Measurements from ENCODE around the gene OLFML2B.

The OLFML2B gene

DNA sequence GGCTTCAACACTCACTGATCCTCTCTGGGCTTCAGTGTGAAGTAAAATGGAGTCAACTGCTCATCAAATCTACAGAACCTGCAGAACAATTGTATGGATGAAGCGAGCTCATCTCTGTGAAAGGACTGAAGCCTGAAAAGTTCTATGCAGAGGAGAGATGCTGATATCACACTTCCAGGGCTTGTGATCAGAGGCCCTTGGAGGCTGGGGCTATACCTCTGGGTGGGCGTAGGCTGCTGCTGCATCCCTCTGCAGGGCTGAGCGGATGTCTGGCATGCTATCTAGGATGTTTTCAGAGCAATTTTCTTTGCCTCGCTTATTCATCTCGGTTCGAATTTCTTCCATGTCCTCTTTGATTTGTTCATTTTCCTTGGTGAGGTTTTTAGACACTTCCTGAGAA, 17.6 kb downstream of the OLFML2B start:
- DNase-seq (ENCODE audit: low read depth), result no peak

DNA sequence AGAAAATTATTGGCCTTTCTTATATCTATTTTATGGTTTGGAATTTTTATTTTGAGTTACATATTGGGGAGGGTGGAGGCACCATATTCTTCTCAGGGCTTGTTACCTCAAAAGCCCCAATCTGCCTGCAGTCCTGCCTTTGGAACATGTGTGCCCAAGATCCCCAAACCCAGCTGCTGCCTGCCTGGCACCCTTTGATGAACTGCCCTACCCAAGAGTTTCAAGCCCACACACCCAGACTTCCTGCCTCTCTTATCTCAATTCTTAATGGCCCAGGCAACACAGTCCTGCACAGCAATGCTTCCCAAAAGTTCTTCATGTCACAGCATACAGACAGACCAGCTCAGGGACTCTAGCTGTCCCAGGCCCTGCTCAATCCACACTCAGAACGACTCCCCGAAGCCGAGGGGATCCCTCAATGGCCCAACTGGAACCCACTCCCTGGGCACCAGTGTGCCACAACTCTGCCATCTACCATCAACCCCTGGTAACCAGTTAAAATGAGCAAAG, 19.2 kb downstream of the OLFML2B start:
- DNase-seq (ENCODE audit: low read depth), result no peak

- no peak for DNase-seq (ENCODE audit: low read depth)
Observed at GRCh38 chr1:162003830-162004215, 19.8 kb downstream of the OLFML2B start.

- no peak for DNase-seq (ENCODE audit: low read depth)
Observed at GRCh38 chr1:162003061-162003829, 20.4 kb downstream of the OLFML2B start.

GRCh38 chr1:162000053-162000420, 23.6 kb downstream of the OLFML2B start:
- no peak for DNase-seq (ENCODE audit: low read depth)

- no peak for DNase-seq (ENCODE audit: low read depth)
Observed at GRCh38 chr1:161999301-162000052, 24.2 kb downstream of the OLFML2B start.

DNA sequence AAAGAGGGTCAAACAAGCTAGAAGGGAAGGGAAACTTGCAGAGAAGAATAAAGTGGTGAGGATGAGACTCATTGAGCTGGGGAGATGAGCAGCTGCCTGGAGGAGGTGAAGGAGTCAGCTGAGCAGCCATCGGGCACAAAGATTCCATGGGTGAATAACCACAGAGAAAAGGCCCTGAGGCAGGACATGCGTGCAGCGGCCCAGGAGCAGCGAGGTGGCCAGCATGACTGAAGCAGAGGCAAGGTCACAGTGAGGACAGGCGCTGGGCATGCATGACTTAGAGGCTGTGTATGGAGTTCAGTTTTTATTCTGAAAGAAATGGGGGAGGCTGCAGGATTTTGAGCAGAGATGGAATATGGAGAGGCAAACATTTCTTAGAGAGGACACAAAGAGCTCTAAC, 24.9 kb downstream of the OLFML2B start:
- DNase-seq (ENCODE audit: low read depth), result no peak

DNA sequence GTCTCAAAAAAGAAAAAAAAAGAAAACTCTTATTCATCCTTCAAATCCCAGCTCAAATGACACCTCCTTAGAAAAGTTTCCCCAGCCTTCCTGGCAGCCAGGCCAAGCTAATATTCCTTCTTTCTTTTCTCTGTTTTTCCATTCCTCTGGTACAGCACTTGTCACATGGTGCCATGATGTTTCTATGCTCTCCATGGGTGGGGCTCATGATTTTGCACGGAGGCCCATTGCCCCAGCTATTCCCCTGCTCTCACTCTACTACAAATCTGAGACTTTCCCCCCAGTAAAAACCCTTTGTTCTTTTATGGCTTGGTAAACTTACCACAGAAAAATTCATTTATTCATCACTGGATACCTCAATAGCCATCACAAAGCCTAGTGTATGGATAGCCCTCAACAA, 26.5 kb downstream of the OLFML2B start:
- DNase-seq (ENCODE audit: low read depth), result no peak

DNA sequence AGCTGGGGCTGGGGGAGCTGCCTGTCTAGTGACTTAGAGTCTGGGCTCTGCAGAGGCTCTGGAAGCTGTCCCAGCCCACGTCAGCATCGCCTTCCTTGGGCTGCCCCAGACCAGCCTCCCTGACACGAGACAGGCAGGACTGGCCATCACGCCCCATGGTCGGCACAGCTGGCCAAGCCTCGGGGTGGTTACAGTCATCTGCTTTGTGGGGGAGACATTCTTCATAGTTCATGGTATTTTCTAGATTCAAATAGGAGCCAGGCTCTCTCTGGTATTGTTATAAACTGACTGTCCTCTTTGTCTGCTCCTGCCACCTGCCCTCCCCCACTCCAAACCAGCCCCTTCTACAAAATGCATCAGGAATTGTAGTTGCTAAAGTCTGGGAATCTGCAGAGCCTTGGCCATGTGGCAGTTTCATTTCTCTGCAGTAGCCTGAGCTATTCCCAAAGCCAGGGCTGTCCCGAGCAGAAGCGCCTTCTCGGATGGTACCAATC, 29.4 kb downstream of the OLFML2B start:
- no peak for DNase-seq (ENCODE audit: low read depth)

DNA sequence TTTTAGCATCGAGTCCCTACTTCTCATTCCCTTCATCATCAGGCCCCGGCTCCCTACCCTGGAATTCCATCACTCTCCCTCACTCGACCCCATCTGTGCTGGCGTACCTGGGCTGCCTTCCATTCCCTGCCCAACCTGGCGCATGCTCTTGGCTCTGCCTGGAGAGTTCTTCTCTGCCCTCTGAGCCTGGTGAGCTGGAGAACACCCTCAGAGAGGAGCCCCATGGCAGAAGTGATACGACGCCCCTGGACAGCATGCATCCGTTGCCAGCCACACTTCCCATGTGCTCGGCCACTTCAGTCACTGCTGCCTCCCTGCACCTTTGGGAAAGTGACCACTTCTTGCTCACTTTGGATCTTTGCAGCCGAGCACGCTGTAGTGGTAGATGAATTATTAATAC, 30.1 kb downstream of the OLFML2B start:
- DNase-seq (ENCODE audit: low read depth), result no peak

- DNase-seq (ENCODE audit: low read depth), result no peak
Observed at GRCh38 chr1:161989786-161990185, 33.9 kb downstream of the OLFML2B start.

DNA sequence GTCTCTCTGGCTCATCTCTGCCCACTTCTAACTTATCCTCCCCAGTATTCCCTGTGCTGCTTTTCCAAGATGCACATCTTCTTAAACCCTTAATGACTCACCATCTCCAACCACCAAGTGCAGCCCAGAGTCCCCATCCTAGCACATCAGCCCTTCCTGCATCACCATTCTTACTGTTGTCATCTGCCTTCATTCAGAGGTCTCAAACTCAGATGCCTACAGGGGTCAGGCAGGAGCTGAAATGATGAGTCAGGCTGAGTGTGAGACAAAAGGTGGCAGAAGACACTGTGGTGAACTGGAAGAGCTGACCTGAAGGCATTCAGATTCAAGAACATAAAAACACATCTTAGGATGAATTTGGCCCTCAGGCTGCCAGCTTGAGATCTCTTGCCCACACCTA, 34.6 kb downstream of the OLFML2B start:
- no peak for DNase-seq (ENCODE audit: low read depth)

DNA sequence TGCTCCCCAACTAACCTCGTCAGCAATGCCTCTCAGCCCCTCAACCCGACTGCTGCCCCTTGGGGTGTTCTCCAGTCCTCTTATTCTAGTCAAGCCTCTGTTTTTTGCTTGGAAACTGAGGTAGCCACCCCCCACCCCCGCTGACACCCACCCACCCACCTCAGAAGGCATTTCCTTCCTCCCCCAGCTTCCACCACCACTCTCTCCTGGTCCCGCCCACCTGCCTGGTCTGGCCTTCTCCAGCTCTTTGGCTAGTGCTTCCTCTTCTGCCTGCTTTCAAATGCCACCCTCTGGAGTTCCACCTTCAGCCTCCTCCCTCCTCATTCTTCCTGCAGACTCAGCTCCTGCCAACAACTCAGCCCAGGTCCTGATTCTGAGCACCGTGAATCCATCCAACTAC, 35.3 kb downstream of the OLFML2B start:
- no peak for DNase-seq (ENCODE audit: low read depth)

- DNase-seq (ENCODE audit: low read depth), result no peak
Observed at GRCh38 chr1:161987872-161988271, 35.8 kb downstream of the OLFML2B start.

- no peak for DNase-seq (ENCODE audit: low read depth)
Observed at GRCh38 chr1:161987303-161987702, 36.4 kb downstream of the OLFML2B start.

- DNase-seq (ENCODE audit: low read depth), result no peak
Observed at GRCh38 chr1:161986328-161986727, 37.3 kb downstream of the OLFML2B start.

GRCh38 chr1:161985301-161985822, 38.3 kb downstream of the OLFML2B start:
- no peak for DNase-seq (ENCODE audit: low read depth)

GRCh38 chr1:161983725-161984124, 39.9 kb downstream of the OLFML2B start:
- no peak for DNase-seq (ENCODE audit: low read depth)

DNA sequence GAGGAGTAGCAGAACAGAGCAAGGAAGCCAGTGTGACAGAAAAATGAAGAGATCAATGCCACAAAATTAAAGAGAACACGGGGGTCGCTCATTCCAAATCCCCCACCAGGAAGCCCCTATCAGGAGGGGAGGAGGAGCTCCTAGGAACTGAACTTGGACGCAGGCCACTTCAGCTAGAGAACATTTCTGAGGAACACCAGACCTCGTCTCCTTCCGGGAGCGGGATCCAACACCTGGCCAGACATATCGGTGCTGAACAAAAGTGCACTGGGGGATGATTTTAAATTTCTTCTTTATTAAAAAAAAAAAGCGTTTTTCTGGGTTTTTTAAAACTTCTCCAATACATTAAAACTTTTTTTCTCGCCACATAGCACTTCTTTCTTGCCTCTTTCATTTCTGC, 40.8 kb downstream of the OLFML2B start:
- DNase-seq (ENCODE audit: low read depth), result no peak

DNA sequence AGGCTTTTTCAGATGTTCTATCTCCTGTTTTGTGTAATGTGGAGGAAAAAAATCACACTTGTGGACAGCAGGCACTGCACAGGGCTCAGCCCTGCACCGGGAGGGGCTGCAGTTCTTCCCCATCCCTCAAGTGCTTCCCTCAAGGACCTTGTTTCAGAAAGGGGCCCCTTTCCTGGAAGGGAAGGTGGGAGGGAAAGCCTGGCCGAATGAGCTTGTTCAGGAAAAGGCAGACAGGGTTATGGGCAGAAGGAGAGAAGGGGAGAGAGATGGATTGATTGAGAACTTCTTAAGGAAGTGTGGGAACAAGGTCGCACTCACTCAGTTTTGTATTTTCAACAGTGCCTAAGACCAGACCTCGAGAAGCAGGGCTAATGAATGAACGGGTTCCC, 41.2 kb downstream of the OLFML2B start:
- DNase-seq (ENCODE audit: low read depth), result no peak

DNA sequence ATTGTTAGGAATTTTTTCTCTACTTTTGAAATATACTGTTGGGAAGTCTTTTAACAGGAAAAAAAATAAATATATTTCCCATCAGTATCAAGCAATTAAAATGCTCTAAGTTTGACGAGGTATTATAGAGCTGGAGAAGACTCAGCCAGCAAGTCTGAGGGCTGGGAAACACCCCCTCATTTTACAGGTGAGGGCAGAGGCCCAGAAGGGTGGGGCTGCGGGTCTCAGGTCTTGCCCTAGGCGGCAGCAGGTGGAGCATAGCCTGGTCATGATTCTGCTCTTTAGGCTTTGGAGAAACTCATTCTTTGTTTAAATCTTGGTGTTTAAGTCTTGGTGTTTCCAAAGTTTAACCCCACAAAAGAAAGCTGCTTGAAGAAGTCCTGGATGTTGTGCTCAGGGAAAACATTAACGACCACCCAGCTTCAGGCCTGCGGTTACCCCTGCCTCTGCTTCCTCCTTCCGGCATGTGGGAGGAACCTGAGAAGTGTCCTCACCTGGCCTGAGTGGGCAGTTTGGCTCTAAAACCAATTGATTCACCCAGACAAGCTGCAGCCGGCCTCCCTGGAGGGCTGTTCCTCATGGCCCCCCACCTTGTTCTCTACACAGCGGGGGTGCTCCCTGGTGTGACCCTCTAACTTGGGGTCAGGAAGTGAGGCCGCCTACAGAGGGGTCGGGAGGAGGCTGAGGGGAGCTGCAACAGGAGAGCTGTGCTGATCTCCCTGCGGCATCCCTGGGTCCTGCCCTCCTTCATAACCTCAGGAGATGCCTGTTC, 41.7 kb downstream of the OLFML2B start:
- no peak for DNase-seq (ENCODE audit: low read depth)

GRCh38 chr1:161981126-161981525, 42.5 kb downstream of the OLFML2B start:
- DNase-seq (ENCODE audit: low read depth), result no peak
